Superior temporal gyrus (tissue), 1 donor: ENCODE data around the gene ROR1.
"Not testable (repeated sequence)": the region's sequence is repeated elsewhere in the genome, so short reads cannot be mapped to it uniquely, and the experiment has no call there.

Experiments used
- DNase-seq: peaks from one replicate; pipeline ENCODE4 v3.0.0-alpha.2; 2016; ENCODE audit errors: extremely low spot score

Gene ROR1

GRCh38 chr1:64182207-64182606 lies 408.4 kb downstream of the ROR1 start:
- no peak for DNase-seq

- no peak for DNase-seq
Observed at GRCh38 chr1:64183395-64184002, 409.7 kb downstream of the ROR1 start.

GRCh38 chr1:64184003-64184440 lies 410.2 kb downstream of the ROR1 start:
- DNase-seq = no peak

GRCh38 chr1:64186138-64186897 lies 412.5 kb downstream of the ROR1 start:
- DNase-seq = no peak

- no peak for DNase-seq
Observed at GRCh38 chr1:64186898-64187280, 413.1 kb downstream of the ROR1 start.

- no peak for DNase-seq
Observed at GRCh38 chr1:64187646-64188045, 413.8 kb downstream of the ROR1 start.

GRCh38 chr1:64192290-64192689 lies 418.5 kb downstream of the ROR1 start:
- no peak for DNase-seq

- peak; percentile 63 for DNase-seq
Observed at GRCh38 chr1:64194168-64195080, 420.6 kb downstream of the ROR1 start.

GRCh38 chr1:64195081-64195395 lies 421.2 kb downstream of the ROR1 start:
- DNase-seq = no peak

- DNase-seq = no peak
Observed at GRCh38 chr1:64196074-64196870, 422.5 kb downstream of the ROR1 start.

GRCh38 chr1:64197076-64197475 lies 423.3 kb downstream of the ROR1 start:
- no peak for DNase-seq

- DNase-seq = no peak
Observed at GRCh38 chr1:64199154-64199553, 425.3 kb downstream of the ROR1 start.

GRCh38 chr1:64200064-64200463 lies 426.2 kb downstream of the ROR1 start:
- DNase-seq = no peak

- no peak for DNase-seq
Observed at GRCh38 chr1:64203420-64203819, 429.6 kb downstream of the ROR1 start, which contains the start of gene UBE2U. UBE2U (plus strand) TSS chr1:64203623; CDS start chr1:64204051, 428 bp downstream.

GRCh38 chr1:64209221-64209620 lies 435.4 kb downstream of the ROR1 start:
- DNase-seq = no peak

- DNase-seq = no peak
Observed at GRCh38 chr1:64212031-64212430, 438.2 kb downstream of the ROR1 start.

- no peak for DNase-seq
Observed at GRCh38 chr1:64215576-64215975, 441.8 kb downstream of the ROR1 start.

GRCh38 chr1:64220241-64220640 lies 446.4 kb downstream of the ROR1 start:
- no peak for DNase-seq

- DNase-seq = no peak
Observed at GRCh38 chr1:64223329-64224151, 449.7 kb downstream of the ROR1 start.

- DNase-seq = not testable (repeated sequence)
Observed at GRCh38 chr1:64224236-64224635, 450.4 kb downstream of the ROR1 start.
